Cerebellar nuclear complex (tissue), 1 donor: ENCODE measurements around the gene ZDHHC3.

Source experiments
- DNase-seq, 2 experiments: peaks; one replicate each; lab custom pipeline; 2025; lab: John Stamatoyannopoulos, UW

Gene ZDHHC3

DNA sequence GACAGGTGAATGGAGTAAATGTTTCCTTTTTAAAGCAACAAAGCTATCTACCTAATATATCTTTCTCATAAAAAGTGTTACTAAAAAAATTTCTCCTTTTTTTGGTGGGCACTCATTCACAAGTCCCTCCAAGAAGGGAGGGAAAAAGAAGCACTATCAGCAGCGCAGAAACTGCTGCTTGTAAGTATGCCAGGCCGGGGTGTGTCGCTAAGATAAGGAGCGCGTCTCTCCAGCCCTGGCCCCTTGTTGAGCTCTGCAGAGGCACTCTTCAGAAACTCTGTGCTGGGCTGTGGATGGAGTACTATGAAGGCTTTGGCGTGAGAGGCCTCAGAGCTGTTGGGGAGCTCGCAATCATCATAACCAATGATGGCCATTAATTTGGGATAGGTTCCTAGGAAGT, 49.1 kb downstream of the ZDHHC3 start:
- no peak for DNase-seq

- DNase-seq: no peak
Observed at GRCh38 chr3:44926172-44926571, 49.8 kb downstream of the ZDHHC3 start.

DNA sequence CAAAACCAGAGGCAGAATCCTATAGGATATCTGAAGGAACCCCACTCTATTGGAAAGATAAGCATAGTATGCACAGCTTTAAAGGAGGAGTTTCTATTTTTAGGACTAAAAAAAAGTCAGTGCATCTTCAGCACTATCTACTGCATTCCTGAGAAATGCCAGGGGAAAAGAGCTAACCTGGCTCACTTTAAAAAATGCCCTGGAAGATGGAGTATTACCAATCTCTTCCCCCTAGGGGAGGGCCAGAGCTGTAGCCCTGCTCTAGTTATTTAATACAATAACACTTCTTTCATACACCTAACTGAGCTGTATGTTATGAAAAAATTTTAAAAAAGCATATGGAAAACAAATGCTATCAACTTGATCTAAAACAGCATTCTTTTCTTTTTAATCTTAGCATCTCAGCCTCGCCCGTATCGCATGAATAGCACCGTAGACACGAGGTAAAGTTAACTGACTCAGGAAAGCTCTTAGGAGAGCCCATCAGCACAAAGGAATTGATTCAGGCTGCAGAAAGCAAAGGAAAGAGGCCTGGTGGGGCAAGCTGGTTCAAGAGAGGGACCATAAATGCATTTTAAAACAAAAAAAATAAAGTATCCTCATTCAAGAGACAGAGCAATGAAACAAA, 51.4 kb downstream of the ZDHHC3 start:
- no peak for DNase-seq

GRCh38 chr3:44923632-44924456, 52.1 kb downstream of the ZDHHC3 start:
- peak in 1 of 2 experiments; percentile 72 for DNase-seq

DNA sequence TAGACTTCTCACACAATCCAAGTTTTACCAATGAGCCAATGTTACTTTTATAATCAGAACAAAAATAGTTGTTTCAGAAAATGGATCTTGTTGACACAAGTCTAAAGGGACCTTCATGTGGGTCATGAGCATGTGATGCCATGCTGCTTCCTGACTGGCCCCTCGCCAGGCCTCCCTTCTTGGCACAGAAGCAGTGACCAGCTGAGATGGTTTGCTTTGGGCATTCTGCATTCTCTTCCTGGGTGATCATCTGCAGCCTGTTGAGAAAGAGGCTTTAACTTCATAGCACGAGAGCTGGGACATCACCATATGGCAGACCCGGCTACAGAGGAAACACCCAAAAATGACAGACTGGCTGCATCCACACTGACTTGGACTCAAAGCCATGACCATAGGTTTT, 55.9 kb downstream of the ZDHHC3 start:
- no peak for DNase-seq

DNA sequence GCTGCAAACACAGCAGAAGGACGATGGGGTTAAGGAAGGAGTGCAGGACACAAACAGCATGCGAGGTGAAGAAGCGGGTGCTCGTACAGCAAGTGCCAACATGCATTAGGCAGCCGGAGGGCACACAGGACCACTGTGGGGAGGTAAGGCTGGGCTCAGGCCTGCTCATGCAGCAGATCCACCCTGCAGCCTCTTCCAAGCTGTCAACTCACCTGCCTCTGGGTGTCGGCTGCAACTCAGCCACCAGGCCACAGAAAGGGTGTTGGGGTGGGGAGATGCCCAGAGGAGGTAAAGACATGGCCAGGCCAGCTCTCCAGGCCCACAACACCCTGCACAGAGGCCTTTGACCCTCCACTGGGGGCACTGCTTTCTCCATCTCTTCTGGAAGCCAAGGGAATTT, 57.4 kb downstream of the ZDHHC3 start:
- no peak for DNase-seq

- DNase-seq: no peak
Observed at GRCh38 chr3:44918087-44918486, 57.9 kb downstream of the ZDHHC3 start.

- no peak for DNase-seq
Observed at GRCh38 chr3:44915702-44916438, 60.1 kb downstream of the ZDHHC3 start.

- no peak for DNase-seq
Observed at GRCh38 chr3:44914936-44915335, 61.0 kb downstream of the ZDHHC3 start.

- DNase-seq: no peak
Observed at GRCh38 chr3:44913868-44914468, 62.0 kb downstream of the ZDHHC3 start.

- DNase-seq: no peak
Observed at GRCh38 chr3:44910693-44911092, 65.3 kb downstream of the ZDHHC3 start.

DNA sequence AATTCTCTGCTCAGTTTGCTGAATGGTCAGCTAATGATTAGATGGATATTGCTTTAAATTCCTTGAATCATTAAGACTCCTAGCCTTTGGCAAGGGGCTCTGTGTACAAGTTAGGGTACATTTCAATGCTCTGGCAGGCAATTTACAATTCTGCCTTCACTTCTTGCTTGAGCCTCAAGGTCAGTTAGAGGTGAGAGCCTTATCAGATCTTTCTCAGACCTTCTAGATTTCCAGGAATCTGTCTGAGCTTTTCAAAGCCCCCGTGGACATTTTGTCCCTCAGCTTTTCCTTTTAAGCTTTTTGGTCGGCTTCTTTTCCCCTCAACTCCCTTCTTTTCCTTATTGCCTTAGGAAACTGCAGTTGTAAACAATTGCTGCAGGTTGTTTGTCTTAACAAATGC, 66.9 kb downstream of the ZDHHC3 start:
- no peak for DNase-seq

DNA sequence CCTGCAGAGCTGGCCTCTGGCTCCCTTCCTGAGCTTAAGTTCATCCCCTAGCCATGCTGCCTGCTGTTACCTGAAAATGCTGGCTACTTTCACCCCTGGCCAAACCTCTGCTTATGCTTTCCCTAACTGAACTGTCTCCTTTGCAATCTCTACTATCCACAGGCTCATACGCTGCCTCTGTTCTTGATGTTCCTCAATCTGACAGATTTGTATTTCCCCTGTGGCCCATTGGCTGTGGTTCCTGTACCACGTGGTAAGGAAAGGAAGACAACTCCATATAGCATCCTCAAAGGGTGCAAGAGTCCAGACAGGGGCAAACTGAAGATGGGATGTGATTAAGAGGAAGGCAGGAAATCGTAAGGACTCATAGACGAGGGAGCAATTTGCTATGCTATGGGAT, 68.4 kb downstream of the ZDHHC3 start:
- no peak for DNase-seq

DNA sequence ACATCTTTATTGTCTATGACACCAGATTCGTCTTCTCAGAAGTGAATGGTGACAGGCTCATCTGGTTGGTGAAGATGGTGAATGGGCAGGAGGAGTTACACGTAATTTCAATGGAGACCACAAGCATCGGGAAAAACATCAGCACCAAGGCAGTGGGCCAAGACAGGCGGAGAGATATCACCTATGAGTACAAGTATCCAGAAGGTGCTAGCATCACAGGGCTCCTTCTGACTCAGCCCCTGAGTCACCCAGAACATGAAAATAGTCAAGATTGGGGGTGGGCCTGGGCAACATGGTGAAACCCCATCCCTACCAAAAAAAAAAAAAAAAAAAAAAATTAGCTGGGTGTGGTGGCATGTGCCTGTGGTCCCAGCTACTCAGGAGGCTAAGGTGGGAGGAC, 69.0 kb downstream of the ZDHHC3 start:
- DNase-seq: no peak

- DNase-seq: no peak
Observed at GRCh38 chr3:44905446-44906157, 70.4 kb downstream of the ZDHHC3 start.

GRCh38 chr3:44903751-44904150, 72.2 kb downstream of the ZDHHC3 start:
- no peak for DNase-seq

DNA sequence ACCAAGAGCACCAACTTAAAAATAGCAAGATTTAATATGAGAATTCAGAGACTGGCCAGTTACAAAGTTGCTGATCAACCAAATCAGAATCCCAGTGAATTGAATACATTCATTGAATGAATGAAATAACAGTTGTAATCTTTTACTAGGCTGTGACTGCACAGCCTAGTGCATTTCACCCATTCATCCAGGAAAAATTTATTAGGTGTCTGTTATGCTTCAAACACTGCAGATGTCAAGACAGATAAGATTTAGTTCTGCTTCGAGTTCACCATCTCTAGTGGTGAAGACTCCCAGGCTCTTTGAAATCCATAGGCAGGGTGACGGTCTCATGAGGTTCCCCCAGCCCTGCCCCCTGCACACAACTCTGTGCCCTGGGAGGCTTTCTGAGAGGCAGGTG, 72.7 kb downstream of the ZDHHC3 start:
- no peak for DNase-seq

GRCh38 chr3:44902628-44903027, 73.3 kb downstream of the ZDHHC3 start:
- DNase-seq: no peak

DNA sequence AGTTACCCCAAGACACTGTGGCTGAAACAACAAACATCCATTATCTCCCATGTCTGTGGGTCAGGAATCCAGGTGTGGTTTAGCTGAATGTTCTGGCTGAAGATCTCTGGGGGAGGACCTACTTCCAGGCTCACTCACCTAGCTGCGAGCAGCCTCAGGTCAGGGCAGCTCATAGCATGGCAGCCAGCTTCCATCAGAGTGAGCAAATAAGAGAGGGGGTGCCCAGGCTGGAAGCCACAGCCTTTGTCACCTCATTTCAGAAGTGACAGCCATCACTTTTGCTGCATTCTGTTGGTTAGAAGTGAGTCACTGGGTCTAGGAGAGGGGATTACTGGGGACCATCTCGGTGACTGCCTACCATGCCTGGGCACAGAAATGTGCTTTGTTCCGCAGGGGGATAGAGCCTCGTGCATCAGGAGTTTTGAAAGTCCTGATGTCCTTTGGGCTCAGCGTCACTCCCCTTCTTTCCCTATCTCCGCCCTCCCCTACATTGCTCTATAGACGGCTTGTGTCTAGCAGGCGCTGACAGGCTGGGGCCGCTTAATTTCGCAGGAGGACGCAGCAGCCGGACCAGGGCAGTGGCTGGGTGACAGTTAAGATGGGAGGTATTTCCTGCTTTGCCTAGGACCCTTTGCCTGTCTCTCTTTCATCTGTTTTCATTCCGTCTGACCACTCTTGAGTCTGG, 76.1 kb downstream of the ZDHHC3 start:
- DNase-seq: no peak

DNA sequence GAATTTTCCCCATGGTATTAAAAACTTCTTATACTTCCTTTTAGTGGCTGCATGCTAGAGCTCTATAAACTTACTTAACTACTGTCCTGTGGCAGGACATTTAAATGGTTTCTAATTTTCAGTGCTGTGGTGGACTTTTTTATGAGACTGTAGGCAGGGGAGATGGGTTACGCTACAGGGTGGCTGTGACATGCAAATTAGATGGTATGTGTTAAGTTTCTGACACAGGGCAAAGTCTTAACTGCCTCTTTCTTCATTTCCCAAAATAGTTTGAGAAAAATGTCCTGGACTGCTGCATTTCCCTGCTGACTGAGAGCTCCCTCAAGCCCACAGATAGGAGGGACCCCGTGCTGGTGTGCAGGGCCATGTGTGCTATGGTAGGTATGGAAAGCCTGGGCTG, 79.5 kb downstream of the ZDHHC3 start:
- DNase-seq: no peak

GRCh38 chr3:44894485-44894884, 81.5 kb downstream of the ZDHHC3 start:
- DNase-seq: no peak
